ENCODE results near the gene MYL5.

Gene MYL5

GRCh38 chr4:657338-657833 is 17.0 kb upstream of the MYL5 start:
- H3K27ac ChIP-seq (ENCODE audit: insufficient read depth, low read length, poor library complexity, severe bottlenecking), result no peak overlapping the region
- no peak overlapping the region for H3K4me3 ChIP-seq (ENCODE audit: insufficient read depth, low read depth, low read length, poor library complexity, severe bottlenecking)
- peaks cover 3% of the 10 kb centered on the region for H3K4me1 ChIP-seq (ENCODE audit: control insufficient read depth, insufficient read depth, low read length, poor library complexity, severe bottlenecking)
- no peaks in the 10 kb centered on the region for H3K27me3 ChIP-seq (replicated peaks; ENCODE audit: control insufficient read depth, insufficient read depth, low read length, poor library complexity, severe bottlenecking)
- H3K36me3 ChIP-seq (ENCODE audit: control insufficient read depth, insufficient read depth, low read length), result no peaks in the 10 kb centered on the region
- no peaks in the 10 kb centered on the region for H3K9me3 ChIP-seq (ENCODE audit: control insufficient read depth, low read length)
- DNase-seq, result no peak

- peaks cover 4% of the 10 kb centered on the region for H3K4me1 ChIP-seq (ENCODE audit: control insufficient read depth, insufficient read depth, low read length, poor library complexity, severe bottlenecking)
- no peaks in the 10 kb centered on the region for H3K36me3 ChIP-seq (ENCODE audit: control insufficient read depth, insufficient read depth, low read length)
- DNase-seq, result no peak
- H3K27ac ChIP-seq (ENCODE audit: insufficient read depth, low read length, poor library complexity, severe bottlenecking), result no peak overlapping the region
- no peaks in the 10 kb centered on the region for H3K9me3 ChIP-seq (ENCODE audit: control insufficient read depth, low read length)
- H3K4me3 ChIP-seq (ENCODE audit: insufficient read depth, low read depth, low read length, poor library complexity, severe bottlenecking), result no peak overlapping the region
- H3K27me3 ChIP-seq (replicated peaks; ENCODE audit: control insufficient read depth, insufficient read depth, low read length, poor library complexity, severe bottlenecking), result no peaks in the 10 kb centered on the region
Measured at GRCh38 chr4:657834-658667, 16.3 kb upstream of the MYL5 start.

- H3K36me3 ChIP-seq (ENCODE audit: control insufficient read depth, insufficient read depth, low read length), result no peaks in the 10 kb centered on the region
- no peak for DNase-seq
- H3K27me3 ChIP-seq (replicated peaks; ENCODE audit: control insufficient read depth, insufficient read depth, low read length, poor library complexity, severe bottlenecking), result no peaks in the 10 kb centered on the region
- H3K4me3 ChIP-seq (ENCODE audit: insufficient read depth, low read depth, low read length, poor library complexity, severe bottlenecking), result no peak overlapping the region
- H3K4me1 ChIP-seq (ENCODE audit: control insufficient read depth, insufficient read depth, low read length, poor library complexity, severe bottlenecking), result peaks cover 9% of the 10 kb centered on the region
- H3K27ac ChIP-seq (ENCODE audit: insufficient read depth, low read length, poor library complexity, severe bottlenecking), result no peak overlapping the region
- H3K9me3 ChIP-seq (ENCODE audit: control insufficient read depth, low read length), result no peaks in the 10 kb centered on the region
Measured at GRCh38 chr4:658681-659667, 15.4 kb upstream of the MYL5 start.

GRCh38 chr4:659851-660250 is 14.5 kb upstream of the MYL5 start:
- Histone ChIP-seq H3K27me3 (replicated peaks; ENCODE audit: control insufficient read depth, insufficient read depth, low read length, poor library complexity, severe bottlenecking) (no peaks in the 10 kb centered on the region), H3K4me1 (ENCODE audit: control insufficient read depth, insufficient read depth, low read length, poor library complexity, severe bottlenecking) (peaks cover 16% of the 10 kb centered on the region), H3K4me3 (ENCODE audit: insufficient read depth, low read depth, low read length, poor library complexity, severe bottlenecking) (no peak overlapping the region), H3K36me3 (ENCODE audit: control insufficient read depth, insufficient read depth, low read length) (no peaks in the 10 kb centered on the region), H3K27ac (ENCODE audit: insufficient read depth, low read length, poor library complexity, severe bottlenecking) (no peak overlapping the region), H3K9me3 (ENCODE audit: control insufficient read depth, low read length) (no peaks in the 10 kb centered on the region)
- no peak for DNase-seq

GRCh38 chr4:660401-660800 is 13.9 kb upstream of the MYL5 start:
- no peaks in the 10 kb centered on the region for H3K36me3 ChIP-seq (ENCODE audit: control insufficient read depth, insufficient read depth, low read length)
- H3K27ac ChIP-seq (ENCODE audit: insufficient read depth, low read length, poor library complexity, severe bottlenecking), result no peak overlapping the region
- DNase-seq, result no peak
- H3K9me3 ChIP-seq (ENCODE audit: control insufficient read depth, low read length), result no peaks in the 10 kb centered on the region
- peaks cover 18% of the 10 kb centered on the region for H3K4me1 ChIP-seq (ENCODE audit: control insufficient read depth, insufficient read depth, low read length, poor library complexity, severe bottlenecking)
- no peaks in the 10 kb centered on the region for H3K27me3 ChIP-seq (replicated peaks; ENCODE audit: control insufficient read depth, insufficient read depth, low read length, poor library complexity, severe bottlenecking)
- no peak overlapping the region for H3K4me3 ChIP-seq (ENCODE audit: insufficient read depth, low read depth, low read length, poor library complexity, severe bottlenecking)

GRCh38 chr4:661231-661630 is 13.1 kb upstream of the MYL5 start:
- Histone ChIP-seq H3K36me3 (ENCODE audit: control insufficient read depth, insufficient read depth, low read length) (no peaks in the 10 kb centered on the region), H3K9me3 (ENCODE audit: control insufficient read depth, low read length) (no peaks in the 10 kb centered on the region), H3K27ac (ENCODE audit: insufficient read depth, low read length, poor library complexity, severe bottlenecking) (no peak overlapping the region), H3K4me1 (ENCODE audit: control insufficient read depth, insufficient read depth, low read length, poor library complexity, severe bottlenecking) (peaks cover 18% of the 10 kb centered on the region), H3K27me3 (replicated peaks; ENCODE audit: control insufficient read depth, insufficient read depth, low read length, poor library complexity, severe bottlenecking) (no peaks in the 10 kb centered on the region), H3K4me3 (ENCODE audit: insufficient read depth, low read depth, low read length, poor library complexity, severe bottlenecking) (no peak overlapping the region)
- no peak for DNase-seq

- Histone ChIP-seq H3K27me3 (replicated peaks; ENCODE audit: control insufficient read depth, insufficient read depth, low read length, poor library complexity, severe bottlenecking) (no peaks in the 10 kb centered on the region), H3K9me3 (ENCODE audit: control insufficient read depth, low read length) (no peaks in the 10 kb centered on the region), H3K4me3 (ENCODE audit: insufficient read depth, low read depth, low read length, poor library complexity, severe bottlenecking) (no peak overlapping the region), H3K4me1 (ENCODE audit: control insufficient read depth, insufficient read depth, low read length, poor library complexity, severe bottlenecking) (peaks cover 18% of the 10 kb centered on the region), H3K27ac (ENCODE audit: insufficient read depth, low read length, poor library complexity, severe bottlenecking) (no peak overlapping the region), H3K36me3 (ENCODE audit: control insufficient read depth, insufficient read depth, low read length) (no peaks in the 10 kb centered on the region)
- no peak for DNase-seq
Measured at GRCh38 chr4:661881-662761, 12.2 kb upstream of the MYL5 start.

- Histone ChIP-seq H3K36me3 (ENCODE audit: control insufficient read depth, insufficient read depth, low read length) (no peaks in the 10 kb centered on the region), H3K4me1 (ENCODE audit: control insufficient read depth, insufficient read depth, low read length, poor library complexity, severe bottlenecking) (peaks cover 18% of the 10 kb centered on the region), H3K27ac (ENCODE audit: insufficient read depth, low read length, poor library complexity, severe bottlenecking) (peak overlapping the region; percentile 71), H3K4me3 (ENCODE audit: insufficient read depth, low read depth, low read length, poor library complexity, severe bottlenecking) (peak overlapping the region; percentile 76), H3K9me3 (ENCODE audit: control insufficient read depth, low read length) (no peaks in the 10 kb centered on the region), H3K27me3 (replicated peaks; ENCODE audit: control insufficient read depth, insufficient read depth, low read length, poor library complexity, severe bottlenecking) (no peaks in the 10 kb centered on the region)
- no peak for DNase-seq
Measured at GRCh38 chr4:663046-663437, 11.3 kb upstream of the MYL5 start.

All from effector memory CD4-positive, alpha-beta T cell (primary cell).